C4-2B (cell line): Measurements from ENCODE around the gene PROP1.
"Not testable (repeated sequence)": the region's sequence is repeated elsewhere in the genome, so short reads cannot be mapped to it uniquely, and the experiment has no call there.

Source experiments
- CTCF ChIP-seq: fragments of 450-650 bp; conservative IDR thresholded peaks from 2 replicates; pipeline ENCODE4 v1.5.1; 2017; ENCODE audit warnings: mild to moderate bottlenecking
- ZFX ChIP-seq: fragments of 450-650 bp; IDR thresholded peaks from 2 replicates; pipeline ENCODE4 v1.6.1; 2017

DNA sequence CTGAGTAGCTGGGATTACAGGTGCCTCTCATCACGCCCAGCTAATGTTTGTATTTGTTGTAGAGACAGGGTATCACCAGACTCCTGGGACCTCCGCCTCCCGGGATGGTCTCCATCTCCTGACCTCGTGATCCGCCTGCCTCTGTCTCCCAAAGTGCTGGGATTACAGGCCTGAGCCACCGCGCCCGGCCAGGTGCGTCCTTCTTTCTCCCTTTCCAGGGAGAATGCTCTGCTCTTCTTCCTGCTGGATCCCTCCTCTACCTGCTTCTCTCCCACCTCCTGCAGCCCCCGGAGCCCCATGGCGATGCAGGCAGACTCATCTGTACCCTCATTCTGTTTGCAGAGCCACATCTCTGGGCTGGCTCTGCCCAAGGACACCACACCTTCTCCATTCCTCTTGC, 42.9 kb downstream of the PROP1 start:
- TF ChIP-seq CTCF, ZFX: not testable (repeated sequence)
